ENCODE results near the gene STK31.
"Not testable (repeated sequence)": the region's sequence is repeated elsewhere in the genome, so short reads cannot be mapped to it uniquely, and the experiment has no call there.

STK31 gene

GRCh38 chr7:23743226-23743625 is 33.2 kb downstream of the STK31 start:
- no peak overlapping the region for H3K4me2 ChIP-seq (ENCODE audit: low read depth, low read length, poor library complexity, severe bottlenecking)
- H3K9ac ChIP-seq (ENCODE audit: low read depth, low read length, poor library complexity, severe bottlenecking): no peak overlapping the region
- peaks cover 17% of the 10 kb centered on the region; the same call in 1 of the 2 replicates for H3K9me3 ChIP-seq (ENCODE audit: insufficient read depth, low read depth, low read length)
- no peaks in the 10 kb centered on the region for H3K79me2 ChIP-seq (ENCODE audit: insufficient read depth, low read length)
- H3K4me1 ChIP-seq (ENCODE audit: insufficient read depth, low read length, poor library complexity, severe bottlenecking): no peaks in the 10 kb centered on the region
- no peak for TF ChIP-seq CTCF (conservative IDR thresholded peaks at IDR 0.05; ENCODE audit: low read length)
- no peak for TF ChIP-seq EZH2phosphoT487 (IDR thresholded peaks at IDR 0.05; ENCODE audit: borderline replicate concordance)
- no peaks in the 10 kb centered on the region for H3F3A ChIP-seq (ENCODE audit: low read depth)
- H2AFZ ChIP-seq (ENCODE audit: low read length): no peak overlapping the region
- H3K36me3 ChIP-seq (ENCODE audit: insufficient read depth, low read length): no peaks in the 10 kb centered on the region
- no peaks in the 10 kb centered on the region for H4K20me1 ChIP-seq (ENCODE audit: insufficient read depth, low read length, poor library complexity, severe bottlenecking)
- H3K4me3 ChIP-seq (ENCODE audit: low read length, poor library complexity, severe bottlenecking): no peak overlapping the region
- H3K9me2 ChIP-seq (replicated peaks; ENCODE audit: low read depth, low read length): no peaks in the 10 kb centered on the region
- no peaks in the 10 kb centered on the region for H3K27me3 ChIP-seq (ENCODE audit: insufficient read depth, low read length, poor library complexity, severe bottlenecking)

- Histone ChIP-seq H3K4me2 (ENCODE audit: low read depth, low read length, poor library complexity, severe bottlenecking) (no peak overlapping the region), H3K9me3 (ENCODE audit: insufficient read depth, low read depth, low read length) (peaks cover 17% of the 10 kb centered on the region; the same call in 1 of the 2 replicates), H3K36me3 (ENCODE audit: insufficient read depth, low read length) (no peaks in the 10 kb centered on the region), H3K79me2 (ENCODE audit: insufficient read depth, low read length) (no peaks in the 10 kb centered on the region), H2AFZ (ENCODE audit: low read length) (no peak overlapping the region), H3F3A (ENCODE audit: low read depth) (no peaks in the 10 kb centered on the region), H3K27me3 (ENCODE audit: insufficient read depth, low read length, poor library complexity, severe bottlenecking) (no peaks in the 10 kb centered on the region), H3K9ac (ENCODE audit: low read depth, low read length, poor library complexity, severe bottlenecking) (no peak overlapping the region), H3K9me2 (replicated peaks; ENCODE audit: low read depth, low read length) (no peaks in the 10 kb centered on the region), H3K4me1 (ENCODE audit: insufficient read depth, low read length, poor library complexity, severe bottlenecking) (no peaks in the 10 kb centered on the region), H3K4me3 (ENCODE audit: low read length, poor library complexity, severe bottlenecking) (no peak overlapping the region), H4K20me1 (ENCODE audit: insufficient read depth, low read length, poor library complexity, severe bottlenecking) (no peaks in the 10 kb centered on the region)
- TF ChIP-seq CTCF (conservative IDR thresholded peaks at IDR 0.05; ENCODE audit: low read length) (no peak), EZH2phosphoT487 (IDR thresholded peaks at IDR 0.05; ENCODE audit: borderline replicate concordance) (no peak)
Observed at GRCh38 chr7:23746629-23747028, 36.6 kb downstream of the STK31 start.

GRCh38 chr7:23751852-23752251 is 41.8 kb downstream of the STK31 start:
- Histone ChIP-seq H3K9me3 (ENCODE audit: insufficient read depth, low read depth, low read length) (no peaks in the 10 kb centered on the region), H3F3A (ENCODE audit: low read depth) (no peaks in the 10 kb centered on the region), H3K4me3 (ENCODE audit: low read length, poor library complexity, severe bottlenecking) (no peak overlapping the region), H3K27me3 (ENCODE audit: insufficient read depth, low read length, poor library complexity, severe bottlenecking) (no peaks in the 10 kb centered on the region), H4K20me1 (ENCODE audit: insufficient read depth, low read length, poor library complexity, severe bottlenecking) (no peaks in the 10 kb centered on the region), H3K4me1 (ENCODE audit: insufficient read depth, low read length, poor library complexity, severe bottlenecking) (no peaks in the 10 kb centered on the region), H3K36me3 (ENCODE audit: insufficient read depth, low read length) (no peaks in the 10 kb centered on the region), H3K79me2 (ENCODE audit: insufficient read depth, low read length) (no peaks in the 10 kb centered on the region), H3K4me2 (ENCODE audit: low read depth, low read length, poor library complexity, severe bottlenecking) (no peak overlapping the region), H3K9ac (ENCODE audit: low read depth, low read length, poor library complexity, severe bottlenecking) (no peak overlapping the region), H3K9me2 (replicated peaks; ENCODE audit: low read depth, low read length) (no peaks in the 10 kb centered on the region), H2AFZ (ENCODE audit: low read length) (no peak overlapping the region)
- TF ChIP-seq CTCF (conservative IDR thresholded peaks at IDR 0.05; ENCODE audit: low read length) (no peak), EZH2phosphoT487 (IDR thresholded peaks at IDR 0.05; ENCODE audit: borderline replicate concordance) (no peak)

- peaks cover 13% of the 10 kb centered on the region for H3K4me1 ChIP-seq (ENCODE audit: insufficient read depth, low read length, poor library complexity, severe bottlenecking)
- H3K9ac ChIP-seq (ENCODE audit: low read depth, low read length, poor library complexity, severe bottlenecking); H3K9me3 ChIP-seq (ENCODE audit: insufficient read depth, low read depth, low read length); H3K27me3 ChIP-seq (ENCODE audit: insufficient read depth, low read length, poor library complexity, severe bottlenecking); H3K36me3 ChIP-seq (ENCODE audit: insufficient read depth, low read length); H3K4me3 ChIP-seq (ENCODE audit: low read length, poor library complexity, severe bottlenecking); H2AFZ ChIP-seq (ENCODE audit: low read length); H3K79me2 ChIP-seq (ENCODE audit: insufficient read depth, low read length); H3K4me2 ChIP-seq (ENCODE audit: low read depth, low read length, poor library complexity, severe bottlenecking); H3K9me2 ChIP-seq (replicated peaks; ENCODE audit: low read depth, low read length); H3F3A ChIP-seq (ENCODE audit: low read depth); H4K20me1 ChIP-seq (ENCODE audit: insufficient read depth, low read length, poor library complexity, severe bottlenecking): not testable (repeated sequence)
Observed at GRCh38 chr7:23758839-23759238, 48.8 kb downstream of the STK31 start.
